Activated CD8-positive, alpha-beta memory T cell treated with anti-CD3 and anti-CD28 coated beads, Interleukin-2, amount 10 ng/mL, durations not matched to agents 7 days and 5 days (primary cell): Measurements from ENCODE around the gene ANO10. TPM values are rescaled to one million over a fixed set of nuclear protein-coding genes. Genes with fewer than 3 reads are reported as not detected.
A peak's percentile ranks its signal among the peaks of the same experiment; 100 is the strongest.
"Not testable (repeated sequence)": the region's sequence is repeated elsewhere in the genome, so short reads cannot be mapped to it uniquely, and the experiment has no call there.

Experiments used
- ATAC-seq: fragments of 150-1000 bp; cut with Tn5 transposase; one replicate; pipeline ENCODE4 v1.10.0; 2021; ENCODE audit warnings: moderate library complexity
- CTCF ChIA-PET: fragments of 350-600 bp; sonication (Branson Sonifier 250); formaldehyde crosslinking; loops from one replicate; lab custom pipeline; 2021; ENCODE audit warnings: antibody characterized with exemption; lab: Charles Lee
- DNase-seq: peaks from one replicate; pipeline ENCODE4 v3.0.0-alpha.2; 2020
- H3K27ac Mint-ChIP-seq: one replicate; pipeline ENCODE4 v1.8.0; 2021; ENCODE audit warnings: mild to moderate bottlenecking, mixed read lengths
- H3K27me3 Mint-ChIP-seq: one replicate; pipeline ENCODE4 v1.8.0; 2021; ENCODE audit warnings: mixed read lengths
- H3K36me3 Mint-ChIP-seq: one replicate; pipeline ENCODE4 v1.8.0; 2021; ENCODE audit warnings: mild to moderate bottlenecking, mixed read lengths
- H3K4me1 Mint-ChIP-seq: one replicate; pipeline ENCODE4 v1.8.0; 2021; ENCODE audit warnings: mixed read lengths
- H3K4me3 Mint-ChIP-seq: one replicate; pipeline ENCODE4 v1.8.0; 2021; ENCODE audit warnings: mild to moderate bottlenecking, moderate library complexity, mixed read lengths
- H3K9me3 Mint-ChIP-seq: one replicate; pipeline ENCODE4 v1.8.0; 2022; ENCODE audit warnings: low read depth, mixed read lengths
- total RNA-seq, 2 experiments: library from RNA; stranded (reverse); gene quantifications; one replicate each; pipeline ENCODE4 v1.2.3, GENCODE V29; 2021

The ANO10 gene
- total RNA-seq, 2 experiments from 2014 or later: 10.7 to 13.1 TPM

GRCh38 chr3:43515970-43516635 lies 105.7 kb downstream of the ANO10 start:
- peaks cover 19% of the 10 kb centered on the region for H3K9me3 Mint-ChIP-seq
- CTCF ChIA-PET: no interaction called here

GRCh38 chr3:43515208-43515917 lies 106.4 kb downstream of the ANO10 start:
- DNase-seq: no peak

More at GRCh38 chr3:43515970-43516635, 105.7 kb downstream of the ANO10 start:
- ATAC-seq: no peak
- no peak for DNase-seq
- no peaks in the 10 kb centered on the region for H3K27me3 Mint-ChIP-seq
- H3K27ac Mint-ChIP-seq: no peak overlapping the region
- H3K36me3 Mint-ChIP-seq: peaks cover 31% of the 10 kb centered on the region
- no peak overlapping the region for H3K4me3 Mint-ChIP-seq
- peaks cover 13% of the 10 kb centered on the region for H3K4me1 Mint-ChIP-seq

GRCh38 chr3:43512754-43513404 lies 108.9 kb downstream of the ANO10 start:
- CTCF ChIA-PET: no interaction called here

More at GRCh38 chr3:43515208-43515917, 106.4 kb downstream of the ANO10 start:
- peak; percentile 51 for ATAC-seq
- CTCF ChIA-PET: no interaction called here
- Mint-ChIP-seq H3K27ac (no peak overlapping the region), H3K27me3 (no peaks in the 10 kb centered on the region), H3K9me3 (peaks cover 19% of the 10 kb centered on the region), H3K4me3 (no peak overlapping the region), H3K4me1 (peaks cover 13% of the 10 kb centered on the region), H3K36me3 (peaks cover 28% of the 10 kb centered on the region)

GRCh38 chr3:43506644-43507043 lies 115.2 kb downstream of the ANO10 start:
- Mint-ChIP-seq H3K27ac (no peak overlapping the region), H3K4me3 (no peak overlapping the region), H3K27me3 (no peaks in the 10 kb centered on the region), H3K4me1 (peaks cover 16% of the 10 kb centered on the region), H3K9me3 (no peaks in the 10 kb centered on the region), H3K36me3 (no peaks in the 10 kb centered on the region)
- ATAC-seq (no peak), DNase-seq (no peak)
- CTCF ChIA-PET: no interaction called here

More at GRCh38 chr3:43512754-43513404, 108.9 kb downstream of the ANO10 start:
- H3K9me3 Mint-ChIP-seq: peaks cover 4% of the 10 kb centered on the region
- DNase-seq (no peak), ATAC-seq (no peak)
- H3K4me3 Mint-ChIP-seq: no peak overlapping the region
- H3K4me1 Mint-ChIP-seq: peaks cover 13% of the 10 kb centered on the region
- H3K36me3 Mint-ChIP-seq: peaks cover 8% of the 10 kb centered on the region
- H3K27ac Mint-ChIP-seq: no peak overlapping the region
- H3K27me3 Mint-ChIP-seq: no peaks in the 10 kb centered on the region

- DNase-seq (no peak), ATAC-seq (peak; percentile 47)
- H3K4me3 Mint-ChIP-seq: no peak overlapping the region
- peaks cover 19% of the 10 kb centered on the region for H3K4me1 Mint-ChIP-seq
- no peak overlapping the region for H3K27ac Mint-ChIP-seq
- no peaks in the 10 kb centered on the region for H3K27me3 Mint-ChIP-seq
- CTCF ChIA-PET: interaction anchor here (1.1 to 2.9 kb wide), 2 partner anchors 14 to 345 kb away, joined by 3 to 12 read pairs; no protein-coding TSS in a partner anchor
- H3K36me3 Mint-ChIP-seq: no peaks in the 10 kb centered on the region
- H3K9me3 Mint-ChIP-seq: no peaks in the 10 kb centered on the region
Measured at GRCh38 chr3:43505351-43505750, 116.5 kb downstream of the ANO10 start.

GRCh38 chr3:43503067-43503728 lies 118.6 kb downstream of the ANO10 start:
- no peaks in the 10 kb centered on the region for H3K36me3 Mint-ChIP-seq
- H3K4me3 Mint-ChIP-seq: no peak overlapping the region
- no peaks in the 10 kb centered on the region for H3K27me3 Mint-ChIP-seq
- no peak overlapping the region for H3K27ac Mint-ChIP-seq
- CTCF ChIA-PET: interaction anchor here (0.6 to 4.5 kb wide), 17 partner anchors 12 to 541 kb away, joined by 3 to 38 read pairs (median 5); no protein-coding TSS in a partner anchor
- H3K9me3 Mint-ChIP-seq: no peaks in the 10 kb centered on the region
- peaks cover 24% of the 10 kb centered on the region for H3K4me1 Mint-ChIP-seq
- ATAC-seq (no peak), DNase-seq (no peak)

GRCh38 chr3:43499256-43499655 lies 122.6 kb downstream of the ANO10 start:
- H3K4me1 Mint-ChIP-seq: peaks cover 24% of the 10 kb centered on the region
- no peaks in the 10 kb centered on the region for H3K9me3 Mint-ChIP-seq
- CTCF ChIA-PET: no interaction called here
- H3K27me3 Mint-ChIP-seq: no peaks in the 10 kb centered on the region
- no peaks in the 10 kb centered on the region for H3K36me3 Mint-ChIP-seq
- no peak overlapping the region for H3K27ac Mint-ChIP-seq
- no peak overlapping the region for H3K4me3 Mint-ChIP-seq
- no peak for ATAC-seq
- no peak for DNase-seq

- Mint-ChIP-seq H3K4me3 (no peak overlapping the region), H3K27ac (no peak overlapping the region), H3K27me3 (no peaks in the 10 kb centered on the region), H3K4me1 (peaks cover 22% of the 10 kb centered on the region), H3K36me3 (peaks cover 2% of the 10 kb centered on the region), H3K9me3 (no peaks in the 10 kb centered on the region)
- ATAC-seq (no peak), DNase-seq (no peak)
- CTCF ChIA-PET: no interaction called here
Measured at GRCh38 chr3:43497905-43498365, 123.9 kb downstream of the ANO10 start.

GRCh38 chr3:43497422-43497821 lies 124.4 kb downstream of the ANO10 start:
- Mint-ChIP-seq H3K4me3 (no peak overlapping the region), H3K9me3 (no peaks in the 10 kb centered on the region)

GRCh38 chr3:43496740-43497375 lies 125.0 kb downstream of the ANO10 start:
- CTCF ChIA-PET: no interaction called here
- Mint-ChIP-seq H3K27ac (no peak overlapping the region), H3K4me3 (no peak overlapping the region), H3K36me3 (peaks cover 4% of the 10 kb centered on the region), H3K4me1 (peaks cover 18% of the 10 kb centered on the region), H3K27me3 (no peaks in the 10 kb centered on the region), H3K9me3 (no peaks in the 10 kb centered on the region)
- ATAC-seq (no peak), DNase-seq (no peak)

More at GRCh38 chr3:43497422-43497821, 124.4 kb downstream of the ANO10 start:
- Mint-ChIP-seq H3K27me3 (no peaks in the 10 kb centered on the region), H3K27ac (no peak overlapping the region), H3K4me1 (peaks cover 19% of the 10 kb centered on the region), H3K36me3 (peaks cover 4% of the 10 kb centered on the region)
- DNase-seq: no peak
- CTCF ChIA-PET: no interaction called here
- no peak for ATAC-seq

- H3K4me3 Mint-ChIP-seq, H3K27me3 Mint-ChIP-seq, H3K27ac Mint-ChIP-seq, DNase-seq, ATAC-seq, CTCF ChIA-PET, H3K36me3 Mint-ChIP-seq, H3K9me3 Mint-ChIP-seq: not testable (repeated sequence)
- H3K4me1 Mint-ChIP-seq: peaks cover 10% of the 10 kb centered on the region
Measured at GRCh38 chr3:43492932-43493331, 128.9 kb downstream of the ANO10 start.

GRCh38 chr3:43491807-43492206 lies 130.0 kb downstream of the ANO10 start:
- H3K4me1 Mint-ChIP-seq, DNase-seq, ATAC-seq, H3K27me3 Mint-ChIP-seq, H3K9me3 Mint-ChIP-seq, H3K36me3 Mint-ChIP-seq, H3K27ac Mint-ChIP-seq, H3K4me3 Mint-ChIP-seq: not testable (repeated sequence)
- CTCF ChIA-PET: interaction anchor here (1.5 kb wide), 1 partner anchor 11 kb away, joined by 5 read pairs; no protein-coding TSS in a partner anchor
